GM12892 (cell line): Measurements from ENCODE around the gene MID2.

ENCODE experiments used
- POLR2A ChIP-seq: IDR thresholded peaks from 2 replicates; pipeline ENCODE4 v1.6.1; 2011; ENCODE audit warnings: low read depth, low read length, control low read depth
- POLR2AphosphoS5 ChIP-seq: IDR thresholded peaks from 2 replicates; pipeline ENCODE4 v1.6.1; 2011; ENCODE audit warnings: low read depth, low read length, control low read depth
- TAF1 ChIP-seq: IDR thresholded peaks from 2 replicates; pipeline ENCODE4 v1.6.1; 2011; ENCODE audit warnings: low read depth, mild to moderate bottlenecking, control low read depth, low read length, borderline replicate concordance

- TF ChIP-seq POLR2AphosphoS5 (no peak), TAF1 (no peak), POLR2A (no peak)
Measured at GRCh38 chrX:107861056-107861455, 35.4 kb downstream of the MID2 start.
